Activated CD8-positive, alpha-beta memory T cell treated with anti-CD3 and anti-CD28 coated beads for 24 hours (primary cell): Measurements from ENCODE around the gene PANK3.
A peak's percentile ranks its signal among the peaks of the same experiment; 100 is the strongest.
"Not testable (repeated sequence)": the region's sequence is repeated elsewhere in the genome, so short reads cannot be mapped to it uniquely, and the experiment has no call there.

ENCODE experiments used
- DNase-seq: peaks from one replicate; pipeline ENCODE4 v3.0.0-alpha.2; 2020

The PANK3 gene

GRCh38 chr5:168591302-168592013 lies 12.3 kb upstream of the PANK3 start:
- no peak for DNase-seq

- no peak for DNase-seq
Observed at GRCh38 chr5:168590666-168591065, 11.5 kb upstream of the PANK3 start.

- DNase-seq = no peak
Observed at GRCh38 chr5:168587987-168588386, 8.8 kb upstream of the PANK3 start.

- DNase-seq = no peak
Observed at GRCh38 chr5:168585119-168585856, 6.1 kb upstream of the PANK3 start.

- no peak for DNase-seq
Observed at GRCh38 chr5:168583742-168584482, 4.7 kb upstream of the PANK3 start.

GRCh38 chr5:168580814-168581469 lies 1.8 kb upstream of the PANK3 start:
- DNase-seq = not testable (repeated sequence)

GRCh38 chr5:168580227-168580508 lies 1.0 kb upstream of the PANK3 start:
- DNase-seq = no peak

GRCh38 chr5:168579488-168580226 lies 489 bp upstream of the PANK3 start:
- DNase-seq = peak; percentile 98

- no peak for DNase-seq
Observed at GRCh38 chr5:168578006-168578405, 1.2 kb downstream of the PANK3 start.

GRCh38 chr5:168575391-168576372 lies 3.5 kb downstream of the PANK3 start:
- no peak for DNase-seq

- DNase-seq = not testable (repeated sequence)
Observed at GRCh38 chr5:168574156-168574555, 5.0 kb downstream of the PANK3 start.

GRCh38 chr5:168573663-168574062 lies 5.5 kb downstream of the PANK3 start:
- DNase-seq = not testable (repeated sequence)

GRCh38 chr5:168570490-168571328 lies 8.5 kb downstream of the PANK3 start:
- DNase-seq = no peak

GRCh38 chr5:168568738-168569137 lies 10.4 kb downstream of the PANK3 start:
- DNase-seq = no peak

GRCh38 chr5:168563959-168564358 lies 15.2 kb downstream of the PANK3 start:
- no peak for DNase-seq

- DNase-seq = no peak
Observed at GRCh38 chr5:168562279-168562678, 16.9 kb downstream of the PANK3 start.

GRCh38 chr5:168557389-168557788 lies 21.8 kb downstream of the PANK3 start:
- DNase-seq = no peak

- no peak for DNase-seq
Observed at GRCh38 chr5:168553377-168554130, 25.6 kb downstream of the PANK3 start.

- DNase-seq = no peak
Observed at GRCh38 chr5:168552146-168552545, 27.0 kb downstream of the PANK3 start.

GRCh38 chr5:168550656-168551055 lies 28.5 kb downstream of the PANK3 start:
- no peak for DNase-seq
